HepG2 (cell line): ENCODE measurements around the gene ZFPM1. TPM values are rescaled to one million over a fixed set of nuclear protein-coding genes. Genes with fewer than 3 reads are reported as not detected.
A peak's percentile ranks its signal among the peaks of the same experiment; 100 is the strongest.

ENCODE experiments used
- ARHGAP35 ChIP-seq: sonication (generic); formaldehyde crosslinking; IDR thresholded peaks from 2 replicates; pipeline ENCODE4 v1.9.0; 2022; ENCODE audit warnings: mild to moderate bottlenecking, inconsistent platforms, moderate library complexity, missing genetic modification reagents, borderline replicate concordance
- ATF3 ChIP-seq: sonication (generic); formaldehyde crosslinking; IDR thresholded peaks from 2 replicates; pipeline ENCODE4 v1.4.0; 2020; ENCODE audit warnings: missing genetic modification reagents
- CEBPG ChIP-seq: IDR thresholded peaks from 2 replicates; pipeline ENCODE4 v1.6.1; 2016
- GABPA ChIP-seq, 2 experiments: IDR thresholded peaks; 2 replicates each; pipeline ENCODE4 v1.6.1; 2011 to 2016; ENCODE audit warnings: low read depth in 2 of 2, low read length in 1 of 2, missing biosample characterization in 1 of 2, missing genetic modification characterization in 1 of 2
- HDAC1 ChIP-seq: sonication (generic); formaldehyde crosslinking; IDR thresholded peaks from 2 replicates; pipeline ENCODE4 v1.5.1; 2020; ENCODE audit warnings: mild to moderate bottlenecking, missing genetic modification reagents
- JARID2 ChIP-seq: sonication (generic); formaldehyde crosslinking; IDR thresholded peaks from 2 replicates; pipeline ENCODE4 v1.8.1; 2023; ENCODE audit warnings: missing genetic modification reagents, inconsistent platforms; ENCODE audit not compliant: insufficient replicate concordance
- KAT8 ChIP-seq: IDR thresholded peaks from 2 replicates; pipeline ENCODE4 v1.6.1; 2016; ENCODE audit warnings: missing genetic modification reagents, missing compliant biosample characterization
- MTF2 ChIP-seq: sonication (generic); formaldehyde crosslinking; IDR thresholded peaks from 2 replicates; pipeline ENCODE4 v1.5.0; 2020; ENCODE audit warnings: missing genetic modification reagents, borderline replicate concordance
- NR2F1 ChIP-seq, 2 experiments: fragments of 450-650 bp in 1 of 2; formaldehyde crosslinking in 1 of 2; IDR thresholded peaks; 2 replicates each; pipeline versions ENCODE4 v1.5.0 to v1.6.1; 2016 to 2020; ENCODE audit warnings: mild to moderate bottlenecking in 1 of 2, missing compliant biosample characterization in 1 of 2, missing genetic modification reagents in 1 of 2, moderate library complexity in 1 of 2
- ONECUT2 ChIP-seq: sonication (generic); formaldehyde crosslinking; IDR thresholded peaks from 2 replicates; pipeline ENCODE4 v1.4.0; 2020; ENCODE audit warnings: missing genetic modification reagents
- PATZ1 ChIP-seq: sonication (generic); formaldehyde crosslinking; IDR thresholded peaks from 2 replicates; pipeline ENCODE4 v1.4.0; 2020; ENCODE audit warnings: missing genetic modification reagents
- RBM22 ChIP-seq: fragments of 200-400 bp; formaldehyde crosslinking; optimal IDR thresholded peaks from 2 replicates; pipeline ENCODE3; 2017; ENCODE audit warnings: mild to moderate bottlenecking, low read length, moderate library complexity
- SMYD3 ChIP-seq: sonication (generic); formaldehyde crosslinking; IDR thresholded peaks from 2 replicates; pipeline ENCODE4 v1.8.1; 2023; ENCODE audit warnings: mild to moderate bottlenecking, missing genetic modification reagents
- SRSF1 ChIP-seq: fragments of 200-400 bp; formaldehyde crosslinking; optimal IDR thresholded peaks from 2 replicates; pipeline ENCODE3; 2017; ENCODE audit warnings: mild to moderate bottlenecking, low read depth, low read length, moderate library complexity
- ZNF354B ChIP-seq: sonication (generic); formaldehyde crosslinking; IDR thresholded peaks from 2 replicates; pipeline ENCODE4 v1.8.0; 2022; ENCODE audit warnings: mild to moderate bottlenecking, missing genetic modification reagents
- ZNF646 ChIP-seq: sonication (generic); formaldehyde crosslinking; IDR thresholded peaks from 2 replicates; pipeline ENCODE4 v1.9.0; 2021; ENCODE audit warnings: mild to moderate bottlenecking, missing genetic modification reagents
- ZNF788 ChIP-seq: sonication (generic); formaldehyde crosslinking; IDR thresholded peaks from 2 replicates; pipeline ENCODE4 v1.5.0; 2020; ENCODE audit warnings: mild to moderate bottlenecking, missing genetic modification reagents, borderline replicate concordance
- ZXDC ChIP-seq: sonication (generic); formaldehyde crosslinking; IDR thresholded peaks from 2 replicates; pipeline ENCODE4 v1.5.0; 2020; ENCODE audit warnings: mild to moderate bottlenecking, missing genetic modification reagents
- polyA plus RNA-seq, 8 experiments: library from polyadenylated mRNA; depleted of rRNA in 3 of 8; stranded (reverse) in 7 of 8; unstranded in 1 of 8; fragments of >200 nt; fragmentation: Illumina TruSeq in 4 of 8; extraction: Trizol in 4 of 8; gene quantifications; 2 replicates each; pipeline versions ENCODE4 v1.2.1 to v1.2.3, GENCODE V29; 2011 to 2016; ENCODE audit warnings: low read depth in 4 of 8, missing spikeins in 1 of 8, mixed read lengths in 1 of 8; ENCODE audit not compliant: insufficient read depth in 1 of 8
- total RNA-seq, 5 experiments: library from RNA; depleted of rRNA; stranded (reverse); fragments of >200 nt; fragmentation: Illumina TruSeq; extraction: Trizol; gene quantifications; 2 replicates each; pipeline ENCODE4 v1.2.3, GENCODE V29; 2016; ENCODE audit warnings: low read depth in 1 of 5

ZFPM1 gene
- total and polyA plus RNA-seq, 2 of the 13 experiments (the other 11 are each of a cell fraction or from before 2014, with no cell fraction given), result 1.3 to 3.8 TPM

GRCh38 chr16:88569985-88570690 is 117.1 kb downstream of the ZFPM1 start, which contains the start of gene ZC3H18 (continued):
- TF ChIP-seq ZNF646 (CRISPR knock-in tag), result no peak
- TF ChIP-seq SRSF1, result no peak
- TF ChIP-seq HDAC1 (CRISPR knock-in tag), result peak; percentile 90
- no peak for TF ChIP-seq ZXDC
- TF ChIP-seq ONECUT2, result no peak
- no peak for TF ChIP-seq RBM22
- TF ChIP-seq KAT8 (CRISPR knock-in tag), result peak; percentile 98
- TF ChIP-seq MTF2, result no peak
- TF ChIP-seq ATF3 (CRISPR knock-in tag), result peak; percentile 52
- TF ChIP-seq PATZ1, result peak; percentile 82
- no peak for TF ChIP-seq JARID2 (CRISPR knock-in tag)
- peak; percentile 57; the same call in 1 of the 2 replicates for TF ChIP-seq ZNF788 (CRISPR knock-in tag)
- no peak for TF ChIP-seq ZNF354B (CRISPR knock-in tag)
- no peak for TF ChIP-seq CEBPG
- TF ChIP-seq NR2F1 (CRISPR knock-in tag; IDR thresholded peaks at IDR 0.05), result no peak; a peak in 1 of 4 replicates
- TF ChIP-seq SMYD3, result no peak
- TF ChIP-seq ARHGAP35 (CRISPR knock-in tag), result peak; percentile 55; the same call in 1 of the 2 replicates
- TF ChIP-seq GABPA (IDR thresholded peaks at IDR 0.05; ENCODE audit: low read depth, low read length), result peak; percentile 92
- peak; percentile 89 for TF ChIP-seq GABPA (CRISPR knock-in tag; IDR thresholded peaks at IDR 0.05; ENCODE audit: low read depth)
